ENCODE results near the gene METTL8.
A peak's percentile ranks its signal among the peaks of the same experiment; 100 is the strongest.
"Not testable (repeated sequence)": the region's sequence is repeated elsewhere in the genome, so short reads cannot be mapped to it uniquely, and the experiment has no call there.

The METTL8 gene

DNA sequence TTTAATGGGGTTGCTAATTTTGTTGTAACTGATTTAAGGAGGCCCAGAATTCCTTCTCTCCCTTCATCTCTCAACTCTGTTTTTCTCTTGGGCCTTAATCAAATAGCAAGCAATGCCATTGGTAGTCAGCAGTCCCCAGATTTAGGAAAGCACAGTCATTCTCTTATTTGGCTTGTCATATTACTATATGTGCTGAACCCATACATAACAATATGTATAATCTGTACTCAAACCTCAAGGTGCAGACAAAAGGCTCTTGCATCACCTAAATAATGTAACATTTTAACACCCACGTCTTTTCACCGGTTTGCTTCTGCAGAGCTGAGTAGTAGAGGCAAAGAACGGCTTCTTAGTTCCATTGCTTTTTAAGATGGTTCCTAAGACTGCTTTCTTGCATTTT, 33.4 kb downstream of the METTL8 start:
- no peak for DNase-seq (ENCODE audit: insufficient read length, low spot score)
- FAIRE-seq = peak; percentile 27
- TF ChIP-seq POLR2A (IDR thresholded peaks at IDR 0.05; ENCODE audit: low read depth, low read length) = no peak

DNA sequence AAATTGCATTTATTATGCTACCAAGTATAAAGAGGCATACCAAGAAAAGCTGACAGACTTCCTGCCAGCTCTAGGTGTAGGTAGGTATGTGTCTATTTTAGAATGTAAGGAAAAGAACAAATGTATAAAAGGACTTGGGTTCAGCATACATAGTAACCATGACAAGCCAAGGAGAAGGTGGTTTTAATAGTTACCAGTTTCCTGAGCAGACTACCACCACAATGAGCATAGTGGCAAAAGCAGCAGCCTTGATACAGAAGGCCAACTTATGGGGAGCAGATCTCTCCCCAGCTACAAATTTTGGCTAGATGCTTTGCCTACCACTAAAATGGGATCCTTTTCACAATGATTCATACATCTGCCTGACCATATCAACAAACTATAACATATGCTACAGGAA, 34.5 kb downstream of the METTL8 start:
- peak; percentile 45 for FAIRE-seq
- DNase-seq (ENCODE audit: insufficient read length, low spot score) = no peak
- no peak for TF ChIP-seq POLR2A (IDR thresholded peaks at IDR 0.05; ENCODE audit: low read depth, low read length)

DNA sequence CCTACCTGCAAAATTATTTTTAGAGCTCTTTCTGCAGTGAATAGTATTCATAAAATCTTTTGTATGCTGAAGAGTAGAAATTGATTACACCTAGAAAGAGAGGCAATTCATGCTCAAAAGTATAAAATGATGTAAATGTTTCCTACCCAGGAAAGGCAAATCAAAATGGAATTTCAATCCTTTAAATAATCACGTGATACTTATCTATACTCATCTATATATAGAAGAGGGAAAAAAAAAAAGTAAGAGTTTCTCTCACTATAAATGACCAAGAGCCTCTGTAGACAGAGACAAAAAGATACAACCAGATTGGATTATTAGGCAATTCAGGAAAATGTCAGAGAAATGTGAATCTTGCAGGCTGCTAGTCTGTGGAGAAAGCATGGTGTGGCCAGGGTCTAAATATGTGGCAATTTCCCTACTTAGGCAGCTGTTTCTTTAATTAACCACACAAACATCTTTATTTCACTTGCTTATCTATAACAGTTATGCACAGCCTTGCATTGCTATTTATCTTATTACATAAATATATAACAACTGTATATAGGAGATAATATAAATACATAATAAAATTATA, 39.5 kb downstream of the METTL8 start:
- FAIRE-seq = no peak
- no peak for TF ChIP-seq POLR2A (IDR thresholded peaks at IDR 0.05; ENCODE audit: low read depth, low read length)
- no peak for DNase-seq (ENCODE audit: insufficient read length, low spot score)

DNA sequence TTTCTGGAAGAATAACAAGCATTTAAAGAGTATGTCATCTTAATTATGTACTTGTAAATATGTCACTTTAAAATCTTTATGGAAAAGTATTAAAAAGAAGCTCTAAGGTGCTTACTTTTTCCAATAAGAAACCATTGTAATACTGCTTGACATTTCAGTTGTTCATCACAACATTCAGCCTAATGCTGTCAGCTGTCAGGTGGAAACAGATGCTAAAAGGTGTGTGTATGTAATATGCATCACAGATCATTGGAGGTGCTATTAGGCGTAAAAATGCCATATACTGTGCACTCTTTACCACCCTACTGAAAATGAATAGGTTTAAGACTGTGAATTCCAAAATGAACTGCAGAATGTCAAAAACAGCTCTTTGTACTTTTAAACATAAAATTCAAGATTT, 40.3 kb downstream of the METTL8 start:
- FAIRE-seq (no peak), DNase-seq (ENCODE audit: insufficient read length, low spot score) (no peak)
- no peak for TF ChIP-seq POLR2A (IDR thresholded peaks at IDR 0.05; ENCODE audit: low read depth, low read length)

DNA sequence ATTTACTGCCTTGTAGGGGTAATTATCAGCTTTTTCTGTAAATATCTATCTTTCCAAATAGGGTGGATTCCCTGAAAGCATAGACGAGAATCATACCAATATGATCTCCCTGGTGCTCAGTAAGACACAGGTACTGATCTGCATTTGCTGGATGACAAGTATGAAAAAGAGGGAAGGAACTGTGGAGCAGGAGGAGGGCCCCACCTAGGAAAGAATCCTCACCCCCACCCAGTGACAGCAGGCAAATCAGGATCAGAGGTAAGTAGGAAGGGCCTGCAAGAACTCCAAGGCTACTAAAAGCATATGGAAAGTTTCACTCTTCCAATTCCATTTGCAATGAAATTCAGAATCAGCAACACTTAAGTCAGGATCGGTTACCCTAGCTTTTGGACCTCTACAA, 42.3 kb downstream of the METTL8 start:
- DNase-seq (ENCODE audit: insufficient read length, low spot score) (no peak), FAIRE-seq (peak; percentile 72)
- TF ChIP-seq POLR2A (IDR thresholded peaks at IDR 0.05; ENCODE audit: low read depth, low read length) = no peak

DNA sequence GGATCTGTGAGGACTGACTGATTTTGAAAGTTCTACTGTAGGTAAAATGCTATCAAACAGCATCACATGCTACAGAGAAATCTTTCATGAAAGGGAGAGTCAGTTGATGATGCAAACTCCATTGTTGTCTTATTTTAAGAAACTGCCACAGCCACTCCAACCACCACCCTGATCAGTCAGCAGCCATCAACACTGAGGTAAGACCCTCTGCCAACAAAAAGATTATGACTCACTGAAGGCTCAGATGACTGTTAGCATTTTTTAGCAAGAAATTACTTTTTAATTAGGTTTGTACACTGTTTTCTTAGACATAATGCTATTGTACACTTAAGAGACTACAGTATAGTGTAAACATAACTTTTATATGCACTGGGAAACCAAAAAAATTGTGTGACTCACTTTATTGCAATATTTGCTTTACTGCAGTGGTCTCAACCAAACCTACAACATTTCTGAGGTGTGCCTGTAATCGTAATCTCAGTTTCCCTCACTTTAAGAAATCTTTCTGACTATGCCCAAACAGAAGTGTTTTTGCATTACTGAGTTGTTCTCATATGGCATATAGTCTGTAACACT, 42.8 kb downstream of the METTL8 start:
- TF ChIP-seq POLR2A (IDR thresholded peaks at IDR 0.05; ENCODE audit: low read depth, low read length) = no peak
- DNase-seq (ENCODE audit: insufficient read length, low spot score) = no peak
- peak; percentile 58 for FAIRE-seq

DNA sequence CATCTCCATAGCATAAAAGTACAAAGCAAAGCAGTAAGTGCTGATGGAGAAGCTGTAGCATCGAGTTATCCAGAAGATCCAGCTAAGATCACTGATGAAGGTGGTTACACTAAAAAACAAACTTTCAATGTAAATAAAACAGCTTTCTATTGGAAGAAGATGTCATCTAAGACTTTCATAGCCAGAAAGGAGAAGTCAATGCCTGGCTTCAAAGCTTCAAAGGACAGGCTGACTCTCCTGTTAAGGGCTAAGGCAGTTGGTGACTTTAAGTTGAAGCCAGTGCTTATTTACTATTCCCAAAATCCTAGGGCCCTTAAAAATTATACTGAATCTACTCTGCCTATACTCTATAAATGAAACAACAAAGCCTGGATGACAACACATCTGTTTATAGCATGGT, 44.0 kb downstream of the METTL8 start:
- no peak for TF ChIP-seq POLR2A (IDR thresholded peaks at IDR 0.05; ENCODE audit: low read depth, low read length)
- FAIRE-seq = no peak
- no peak for DNase-seq (ENCODE audit: insufficient read length, low spot score)

DNA sequence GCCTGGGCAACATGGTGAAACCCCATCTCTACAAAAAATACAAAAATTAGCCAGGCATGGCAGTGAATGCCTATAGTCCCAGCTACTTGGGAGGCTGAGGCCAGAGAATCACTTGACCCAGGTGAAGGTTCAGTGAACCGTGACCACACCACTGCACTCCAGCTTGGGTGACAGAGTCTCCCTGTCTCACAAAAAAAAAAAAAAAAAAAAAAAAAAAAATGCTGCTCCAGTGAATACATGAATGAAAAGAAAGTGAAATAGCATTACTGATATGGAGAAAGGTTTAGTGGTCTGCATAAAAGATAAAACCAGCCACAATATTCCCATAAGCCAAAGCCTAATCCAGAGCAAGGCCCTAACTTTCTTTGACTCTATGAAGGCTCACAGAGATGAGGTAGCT, 44.5 kb downstream of the METTL8 start:
- no peak for TF ChIP-seq POLR2A (IDR thresholded peaks at IDR 0.05; ENCODE audit: low read depth, low read length)
- FAIRE-seq (no peak), DNase-seq (ENCODE audit: insufficient read length, low spot score) (no peak)

DNA sequence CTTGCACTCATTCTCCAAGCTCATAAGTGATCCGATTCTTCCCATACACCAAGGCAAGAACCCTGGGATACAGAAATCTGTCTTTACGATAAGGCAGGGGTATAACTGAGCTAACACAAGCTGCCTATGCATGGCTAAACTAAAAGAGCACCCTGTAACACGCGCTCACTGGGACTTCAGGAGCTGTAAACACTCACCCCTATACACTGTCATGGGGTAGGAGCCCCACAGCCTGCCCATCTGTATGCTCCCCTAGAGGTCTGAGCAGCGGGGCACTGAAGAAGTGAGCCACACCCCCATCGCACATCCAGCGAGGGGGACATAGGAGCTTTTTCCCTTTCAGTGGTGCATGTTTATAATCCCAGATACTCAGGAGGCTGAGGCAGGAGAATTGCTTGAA, 46.7 kb downstream of the METTL8 start:
- DNase-seq (ENCODE audit: insufficient read length, low spot score) = no peak
- no peak for TF ChIP-seq POLR2A (IDR thresholded peaks at IDR 0.05; ENCODE audit: low read depth, low read length)

DNA sequence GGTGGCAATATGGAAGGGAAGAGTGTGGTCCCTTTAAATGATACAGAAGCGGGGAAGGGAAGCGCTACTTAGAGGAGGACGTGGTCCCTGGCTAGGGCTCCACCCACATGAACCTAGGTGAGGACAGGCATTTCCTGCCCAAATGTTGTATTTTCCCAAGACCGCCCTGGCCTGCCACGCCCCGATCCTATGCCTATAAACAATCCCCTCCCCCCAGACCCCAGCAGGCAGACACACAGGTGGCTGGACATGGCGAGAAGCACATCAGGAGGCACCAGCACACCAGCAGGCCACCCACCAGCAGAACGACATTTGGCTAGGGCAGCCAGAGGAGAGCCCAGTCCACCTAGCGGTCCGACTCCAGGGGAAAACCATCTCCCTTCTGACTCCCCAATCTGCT, 47.2 kb downstream of the METTL8 start:
- FAIRE-seq = no peak
- no peak for DNase-seq (ENCODE audit: insufficient read length, low spot score)

More for the DNA sequence above, 46.7 kb downstream of the METTL8 start:
- no peak for FAIRE-seq

DNA sequence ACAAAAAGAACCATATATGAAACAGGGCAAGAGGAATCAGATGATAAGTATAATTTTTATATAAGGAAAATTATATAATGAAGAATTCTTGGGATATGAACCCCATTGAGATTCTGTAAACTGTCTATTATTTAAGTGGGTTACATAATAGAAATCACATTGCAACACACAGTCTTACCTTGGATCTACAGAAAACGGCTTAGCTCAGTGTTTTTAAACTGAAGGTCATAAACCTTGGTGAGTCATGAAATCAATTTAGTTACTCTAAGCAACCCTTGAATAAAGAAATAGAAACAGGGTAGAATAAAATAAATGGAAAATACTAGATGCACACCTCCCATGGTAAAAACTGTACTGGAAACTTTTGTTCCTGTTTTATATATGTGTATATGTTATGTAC, 50.7 kb downstream of the METTL8 start:
- no peak for TF ChIP-seq POLR2A (IDR thresholded peaks at IDR 0.05; ENCODE audit: low read depth, low read length)
- FAIRE-seq = no peak
- no peak for DNase-seq (ENCODE audit: insufficient read length, low spot score)

More for the DNA sequence above, 47.2 kb downstream of the METTL8 start:
- TF ChIP-seq POLR2A (IDR thresholded peaks at IDR 0.05; ENCODE audit: low read depth, low read length) = no peak

DNA sequence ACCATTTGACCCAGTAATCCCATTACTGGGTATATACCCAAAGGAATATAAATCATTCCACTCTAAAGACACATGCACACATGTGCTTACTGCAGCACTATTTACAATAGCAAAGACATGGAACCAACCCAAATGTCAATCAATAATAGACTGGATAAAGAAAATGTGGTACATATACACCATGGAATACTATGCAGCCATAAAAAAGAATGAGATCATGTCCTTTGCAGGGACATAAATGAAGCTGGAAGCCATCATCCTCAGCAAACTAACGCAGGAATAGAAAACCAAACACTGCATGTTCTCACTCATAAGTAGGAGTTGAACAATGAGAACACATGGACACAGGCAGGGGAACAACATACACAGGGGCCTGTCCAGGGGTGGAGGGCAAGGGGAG, 51.6 kb downstream of the METTL8 start:
- FAIRE-seq = not testable (repeated sequence)

DNA sequence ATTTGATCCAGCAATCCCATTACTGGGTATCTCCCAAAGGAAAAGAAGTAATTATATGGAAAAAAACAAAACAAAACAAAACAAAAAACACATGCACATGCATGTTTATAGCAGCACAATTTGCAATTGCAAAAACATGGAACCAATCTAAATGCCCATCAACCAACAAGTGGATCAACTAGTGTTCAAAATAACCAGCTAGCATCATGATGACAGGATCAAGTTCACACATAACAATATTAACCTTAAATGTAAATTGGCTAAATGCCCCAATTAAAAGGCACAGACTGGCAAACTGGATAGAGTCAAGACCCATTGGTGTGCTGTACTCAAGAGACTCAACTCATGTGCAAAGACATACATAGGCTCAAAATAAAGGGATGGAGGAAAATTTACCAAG, 55.9 kb downstream of the METTL8 start:
- not testable (repeated sequence) for FAIRE-seq

More for the DNA sequence above, 51.6 kb downstream of the METTL8 start:
- DNase-seq (ENCODE audit: insufficient read length, low spot score) = not testable (repeated sequence)

DNA sequence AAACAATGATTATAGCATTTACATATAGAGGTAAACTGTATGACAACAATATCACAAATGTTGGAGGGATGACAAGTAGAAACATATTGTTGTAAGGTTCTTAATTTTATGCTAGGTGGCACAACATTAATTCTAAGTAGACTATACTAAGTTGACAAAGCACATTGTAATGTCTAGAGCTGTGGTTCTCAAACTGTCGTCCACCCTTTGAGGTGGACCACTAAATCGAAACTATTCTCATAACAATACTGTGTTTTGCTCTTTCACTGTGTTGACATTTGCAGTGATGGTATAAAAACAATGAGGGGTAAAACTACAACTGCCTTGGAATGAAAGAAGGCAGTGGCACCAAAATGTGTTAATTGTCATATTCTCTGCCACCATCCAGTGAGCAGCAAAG, 66.1 kb downstream of the METTL8 start:
- no peak for DNase-seq (ENCODE audit: insufficient read length, low spot score)
- TF ChIP-seq POLR2A (IDR thresholded peaks at IDR 0.05; ENCODE audit: low read depth, low read length) = no peak
- peak; percentile 6 for FAIRE-seq

More for the DNA sequence above, 55.9 kb downstream of the METTL8 start:
- DNase-seq (ENCODE audit: insufficient read length, low spot score) = not testable (repeated sequence)

DNA sequence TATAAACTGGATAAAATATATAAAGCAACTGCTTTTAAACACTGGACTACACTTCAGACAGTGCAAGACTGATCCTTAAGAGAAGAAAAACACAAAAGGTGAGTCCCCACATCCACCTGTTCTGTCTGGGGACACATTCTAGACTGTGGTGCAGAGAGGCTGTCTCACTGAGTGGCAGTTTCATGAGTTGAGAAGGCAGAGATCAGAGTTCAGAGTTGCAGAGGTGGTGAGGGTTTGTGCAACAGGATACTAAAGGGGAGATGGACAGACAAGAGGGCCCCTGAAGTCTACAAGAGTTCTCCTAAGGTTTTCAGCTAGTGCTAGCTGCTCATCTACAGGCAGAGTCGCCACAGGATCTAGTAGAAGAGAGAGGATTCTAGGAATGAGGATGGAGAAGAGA, 68.0 kb downstream of the METTL8 start:
- no peak for DNase-seq (ENCODE audit: insufficient read length, low spot score)
- TF ChIP-seq POLR2A (IDR thresholded peaks at IDR 0.05; ENCODE audit: low read depth, low read length) = no peak
- peak; percentile 53 for FAIRE-seq

DNA sequence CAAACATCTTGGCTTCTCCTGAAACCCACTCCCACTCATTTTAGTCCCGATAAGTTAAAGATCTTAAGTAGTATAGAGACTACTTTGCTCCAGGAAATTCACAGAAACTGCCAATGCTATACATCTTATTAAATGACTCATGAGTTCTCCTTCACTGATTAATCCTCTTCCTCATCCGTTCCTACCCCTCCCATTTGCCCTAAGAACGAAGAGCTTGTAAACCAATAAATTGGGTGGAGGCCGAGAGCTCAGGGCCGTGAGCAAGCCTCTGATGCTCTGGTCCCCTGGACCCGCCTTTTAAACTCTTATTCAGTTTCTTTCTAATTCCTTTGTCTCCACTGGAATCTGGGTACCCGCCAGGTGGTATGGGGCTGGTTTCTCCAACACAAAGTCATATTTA, 68.6 kb downstream of the METTL8 start:
- no peak for TF ChIP-seq POLR2A (IDR thresholded peaks at IDR 0.05; ENCODE audit: low read depth, low read length)
- no peak for DNase-seq (ENCODE audit: insufficient read length, low spot score)
- no peak for FAIRE-seq
